ENCODE results near the gene GSG1L.

The GSG1L gene

DNA sequence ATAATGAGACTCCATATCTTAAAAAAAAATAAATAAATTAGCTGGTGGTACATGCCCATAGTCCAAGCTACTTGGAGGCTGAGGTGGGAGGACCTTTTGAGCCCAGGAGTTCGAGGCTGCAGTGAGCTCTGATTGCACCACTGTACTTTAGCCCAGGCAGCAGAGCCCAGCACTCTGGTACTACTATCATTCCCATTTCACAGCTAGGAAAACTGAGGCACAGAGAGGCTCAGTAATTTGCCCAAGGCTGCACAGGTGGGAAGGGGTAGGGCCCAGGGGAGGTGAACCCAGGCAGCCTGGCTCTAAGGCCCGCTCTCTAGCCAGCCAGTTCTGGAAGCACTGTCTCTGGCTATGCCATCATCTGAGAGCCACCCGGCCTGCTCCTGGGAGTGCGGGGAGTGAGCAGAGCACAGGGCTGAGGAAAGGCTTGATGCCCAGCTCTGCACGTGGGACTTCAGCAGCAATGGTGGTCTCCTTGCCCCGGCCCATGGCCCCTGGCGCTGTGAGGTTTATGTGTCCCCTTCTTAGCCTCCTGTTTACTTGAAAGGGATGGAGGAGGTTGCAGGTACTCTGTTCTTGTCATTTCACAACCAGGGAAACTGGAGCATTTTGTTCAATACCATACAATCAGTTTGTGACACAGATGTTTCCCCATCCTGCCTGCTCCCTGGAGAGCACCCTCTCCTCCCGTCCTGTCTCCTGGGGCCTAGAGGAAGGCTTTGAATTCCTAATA is 291.3 kb downstream of the GSG1L start:
- DNase-seq (ENCODE audit: low read depth): no peak

DNA sequence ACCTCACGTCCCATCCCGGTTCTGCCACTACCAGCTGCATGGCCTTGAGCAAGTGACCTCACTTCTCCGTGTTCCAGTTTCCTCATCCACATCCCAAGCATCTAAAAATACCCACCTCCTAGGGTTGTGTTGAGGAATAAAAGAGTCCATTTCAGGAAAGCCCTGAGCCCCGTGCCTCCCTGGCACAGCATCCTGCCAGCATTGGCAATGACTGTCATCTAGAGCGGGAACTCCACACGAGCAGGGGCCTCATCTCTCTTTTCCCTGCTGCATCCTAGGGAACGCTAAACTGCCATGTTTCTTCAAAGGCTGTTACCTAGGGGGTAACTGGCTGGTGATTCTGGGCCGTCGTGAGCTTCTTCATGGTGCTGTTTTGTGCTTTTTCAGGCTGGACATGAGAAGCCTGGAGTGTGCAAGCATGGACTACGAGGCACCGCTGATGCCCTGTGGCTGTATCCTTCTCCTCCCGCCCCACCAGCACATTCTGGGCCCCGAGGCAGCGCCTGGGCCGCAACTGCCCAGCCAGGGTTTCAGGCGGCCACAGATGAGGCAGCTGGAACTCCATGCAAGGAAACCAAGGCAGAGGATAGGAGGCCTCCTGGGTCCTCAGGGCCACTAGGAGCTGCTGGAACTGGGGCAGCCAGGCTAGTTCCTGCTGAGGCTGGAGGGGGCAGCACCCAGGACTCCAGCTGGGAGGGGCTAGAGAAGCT is 292.2 kb downstream of the GSG1L start:
- DNase-seq (ENCODE audit: low read depth): no peak

DNA sequence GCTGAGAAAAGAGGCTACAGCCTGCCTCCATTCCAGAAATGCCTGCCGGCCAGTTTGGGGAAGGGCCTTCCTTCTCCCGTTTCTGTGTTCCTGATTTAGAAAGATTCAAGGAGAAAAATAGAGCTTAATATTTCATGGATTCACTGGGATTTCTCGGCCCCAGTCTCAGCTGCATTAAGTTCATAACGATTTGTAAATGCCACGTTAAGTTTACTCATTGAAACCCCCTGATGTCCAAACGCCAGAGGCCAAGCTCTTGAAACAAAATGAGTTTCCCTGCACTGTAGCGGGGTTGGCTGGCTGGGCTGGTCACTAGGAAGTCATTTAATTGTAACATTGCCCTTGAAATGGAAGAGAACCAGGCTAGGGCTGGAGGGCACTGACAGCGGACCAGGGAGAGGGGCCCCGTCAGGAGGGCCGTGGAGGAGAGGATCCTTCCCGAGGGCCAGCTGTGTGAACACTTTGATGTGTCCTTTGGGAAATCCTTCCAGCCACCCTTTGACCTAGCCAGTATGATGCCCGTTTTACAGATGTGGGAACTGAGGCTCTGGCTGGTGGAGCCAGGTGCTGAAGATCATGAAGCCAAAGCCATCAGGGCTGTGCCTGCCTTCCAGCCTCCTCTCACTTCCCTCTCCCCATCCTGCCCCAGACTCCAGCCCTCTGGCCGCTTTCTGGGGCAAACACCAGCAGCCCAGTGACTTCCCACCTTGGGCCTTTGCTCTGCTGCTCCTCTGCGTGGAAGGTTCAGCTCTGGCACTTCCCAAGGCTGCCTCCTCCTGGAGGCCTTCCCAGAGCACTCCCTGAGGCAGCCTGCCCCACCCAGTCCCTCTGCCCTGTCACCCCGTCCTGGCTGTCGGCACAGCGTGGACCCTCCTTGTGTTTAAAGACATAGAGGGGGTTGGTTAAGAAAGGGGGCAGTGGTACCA is 293.0 kb downstream of the GSG1L start:
- no peak for DNase-seq (ENCODE audit: low read depth)

DNA sequence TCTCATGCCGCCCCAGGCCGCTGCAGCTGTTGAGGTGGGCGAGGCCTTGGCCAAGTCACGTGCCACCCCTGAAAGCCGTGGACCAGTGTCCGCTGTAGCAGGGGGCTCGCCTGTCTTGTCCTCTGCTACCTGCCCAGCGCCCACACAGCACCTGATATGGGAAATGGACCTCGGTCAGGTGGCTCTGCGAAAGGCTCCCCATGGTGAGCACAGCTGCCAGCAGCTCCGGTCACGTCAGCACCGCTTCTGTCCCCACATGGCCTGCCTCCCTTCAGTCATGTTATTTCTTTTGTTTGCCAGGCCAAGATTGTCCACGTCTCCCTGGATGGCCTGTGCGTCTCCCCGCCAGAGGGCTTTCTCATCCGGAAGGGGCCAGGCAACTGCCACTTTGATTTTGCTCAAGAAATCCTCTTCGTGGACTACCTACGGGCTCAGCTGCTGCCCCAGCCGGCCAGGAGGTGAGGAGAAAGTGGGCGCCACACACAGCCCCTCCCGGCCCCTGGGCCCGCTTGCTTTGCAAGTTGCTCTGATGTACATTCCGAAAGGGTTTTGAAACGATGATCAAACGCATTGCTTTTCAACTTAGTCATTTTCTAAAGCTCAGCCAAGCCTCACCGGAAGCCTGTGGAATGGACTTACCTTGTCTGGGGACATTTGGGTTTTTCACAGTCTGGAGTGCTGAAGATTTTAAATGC is 293.8 kb downstream of the GSG1L start:
- DNase-seq (ENCODE audit: low read depth): peak; percentile 57

DNA sequence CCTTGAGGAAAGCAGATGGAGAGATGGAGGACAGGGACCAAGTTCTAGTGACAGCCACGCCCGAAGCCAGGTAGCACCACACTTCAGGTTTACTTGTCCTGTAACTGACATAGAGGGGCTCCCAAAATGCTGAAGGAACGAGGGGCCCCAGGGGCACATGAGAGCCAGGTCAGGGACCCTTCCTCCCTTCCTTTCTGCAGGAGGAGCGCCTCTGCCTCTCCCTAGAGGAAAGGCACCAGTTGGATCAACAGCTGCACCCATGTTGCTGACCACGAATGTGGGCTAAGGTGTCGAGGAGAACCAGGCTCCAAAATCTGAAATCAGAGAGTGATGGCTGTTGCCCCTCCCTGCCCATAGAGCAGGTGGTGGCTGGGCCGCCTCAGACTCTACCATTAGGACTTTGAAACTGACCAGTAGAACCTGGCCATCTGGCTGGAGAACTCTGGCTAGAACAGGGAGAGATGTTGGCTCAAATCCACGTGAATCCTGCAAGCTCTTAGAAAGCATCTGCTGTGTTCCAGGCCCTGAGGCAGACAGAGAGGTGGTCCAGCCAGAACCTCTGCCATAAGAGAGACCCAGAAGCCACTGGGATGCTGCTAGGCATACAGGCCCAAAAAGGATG is 294.8 kb downstream of the GSG1L start:
- DNase-seq (ENCODE audit: low read depth): no peak

DNA sequence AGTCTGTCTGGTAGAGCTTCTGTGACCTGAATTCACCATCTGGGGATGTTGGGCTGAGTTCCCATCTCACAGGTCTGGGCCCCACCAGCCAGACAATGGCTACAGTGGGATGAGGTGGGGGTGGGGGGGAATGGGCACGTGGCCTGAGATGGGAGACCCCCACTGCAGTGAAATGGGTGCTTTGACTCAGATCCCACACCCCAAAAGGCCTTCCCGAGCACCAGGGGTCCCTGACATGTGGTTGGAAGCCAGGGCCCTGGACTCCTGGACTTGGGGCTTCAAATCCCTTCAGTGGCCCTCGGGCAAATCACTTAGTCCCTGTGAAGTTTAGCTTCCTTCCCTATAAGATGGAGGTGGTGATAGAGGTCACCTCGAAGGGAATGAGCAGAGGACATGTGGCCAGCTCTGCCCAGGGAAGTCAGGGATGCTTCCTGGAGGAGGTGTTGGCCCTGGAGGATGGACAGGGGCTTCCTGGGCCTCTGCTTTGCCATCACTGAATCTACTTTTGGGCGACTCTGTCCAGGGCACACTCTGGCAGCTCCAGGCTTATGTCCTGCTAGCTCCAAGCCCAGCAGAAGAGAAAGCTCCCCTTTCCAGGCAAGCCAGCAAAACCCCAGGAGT is 295.4 kb downstream of the GSG1L start:
- DNase-seq (ENCODE audit: low read depth): no peak

DNA sequence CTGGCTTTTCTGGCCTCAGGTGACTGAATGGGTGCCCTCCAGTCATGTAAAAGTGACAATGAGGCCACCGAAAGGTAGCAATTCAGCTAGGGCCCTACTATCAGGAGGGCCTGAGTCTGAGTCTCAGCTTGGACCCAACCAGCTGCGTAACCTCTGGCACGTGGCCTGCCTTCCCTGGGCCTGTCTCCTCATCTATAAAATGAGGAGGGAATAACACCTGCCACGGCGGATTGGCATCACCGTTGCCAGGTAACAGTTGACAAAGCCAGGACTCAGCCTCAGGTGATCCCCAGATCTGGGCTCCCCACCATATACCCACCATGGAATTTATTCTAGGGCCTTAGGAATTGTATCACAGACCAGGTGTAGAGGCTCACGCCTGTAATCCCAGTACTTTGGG is 296.4 kb downstream of the GSG1L start:
- no peak for DNase-seq (ENCODE audit: low read depth)

DNA sequence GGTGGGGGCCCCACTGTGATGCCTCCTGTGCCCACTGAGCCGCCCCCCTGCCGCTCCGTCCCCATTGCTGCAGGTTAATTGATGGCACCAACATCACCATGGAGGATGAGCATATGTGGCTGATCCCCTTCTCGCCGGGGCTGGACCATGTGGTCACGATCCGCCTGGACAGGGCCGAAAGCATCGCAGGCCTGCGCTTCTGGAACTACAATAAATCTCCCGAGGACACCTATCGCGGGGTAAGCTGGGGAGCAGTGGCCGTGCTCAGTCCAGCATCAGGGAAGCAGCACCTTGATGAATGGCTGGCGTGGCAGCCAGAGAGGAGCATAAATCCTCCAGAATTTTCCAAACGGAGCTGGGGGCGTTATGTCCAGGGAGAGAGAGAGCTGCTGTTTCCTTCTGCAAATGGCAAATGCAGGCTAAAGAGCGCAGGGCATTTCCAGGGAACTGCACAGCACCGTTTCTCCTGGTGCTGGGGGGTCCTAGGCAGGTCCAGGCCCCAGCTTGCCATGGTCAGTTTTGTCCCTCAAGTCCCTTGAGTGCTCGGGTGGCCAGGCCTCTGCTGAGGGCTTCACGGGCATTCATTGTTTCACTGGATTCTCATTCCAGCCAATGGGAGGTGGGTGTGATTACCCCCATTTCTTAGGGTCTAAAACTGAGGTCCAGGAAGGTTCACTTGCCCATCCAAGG is 297.1 kb downstream of the GSG1L start:
- DNase-seq (ENCODE audit: low read depth): no peak

DNA sequence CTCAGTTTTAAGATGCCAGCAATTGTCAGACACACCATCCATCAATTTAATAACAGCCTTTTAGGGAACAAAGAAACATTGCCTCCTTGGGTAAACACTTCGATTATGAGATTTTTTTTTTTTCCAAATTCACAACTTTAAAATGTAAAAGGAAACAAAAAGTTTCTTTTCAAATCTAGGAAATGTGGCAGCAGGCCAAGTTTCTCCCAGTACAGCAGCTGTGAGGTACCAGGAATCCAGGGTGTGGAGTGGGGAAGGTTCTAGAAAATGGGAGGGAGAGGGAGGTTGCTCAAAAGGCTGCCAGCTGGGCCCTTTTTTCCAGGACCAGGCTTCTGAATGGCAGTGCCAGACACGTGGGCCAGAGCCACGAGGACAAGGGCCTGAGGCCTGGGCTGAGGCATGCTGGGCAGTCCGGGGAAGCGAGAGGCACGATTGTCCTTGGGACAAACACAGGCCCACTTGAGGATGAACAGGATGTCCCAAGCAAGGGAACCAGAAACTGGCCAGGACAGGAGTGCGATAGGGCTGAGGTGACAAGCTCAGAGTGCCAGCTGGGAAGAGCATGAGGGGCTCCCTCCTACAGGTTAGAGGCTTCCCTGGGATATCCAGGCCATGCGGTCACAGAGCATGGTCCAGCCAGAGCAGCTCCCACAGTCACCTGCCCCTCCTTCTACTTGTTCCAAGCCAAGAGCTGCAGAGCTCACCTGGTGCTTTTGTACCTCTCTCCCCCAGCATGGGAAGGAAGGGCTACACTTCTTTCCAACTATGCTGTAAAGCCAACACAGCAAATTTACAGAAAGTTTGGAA is 298.4 kb downstream of the GSG1L start:
- no peak for DNase-seq (ENCODE audit: low read depth)

DNA sequence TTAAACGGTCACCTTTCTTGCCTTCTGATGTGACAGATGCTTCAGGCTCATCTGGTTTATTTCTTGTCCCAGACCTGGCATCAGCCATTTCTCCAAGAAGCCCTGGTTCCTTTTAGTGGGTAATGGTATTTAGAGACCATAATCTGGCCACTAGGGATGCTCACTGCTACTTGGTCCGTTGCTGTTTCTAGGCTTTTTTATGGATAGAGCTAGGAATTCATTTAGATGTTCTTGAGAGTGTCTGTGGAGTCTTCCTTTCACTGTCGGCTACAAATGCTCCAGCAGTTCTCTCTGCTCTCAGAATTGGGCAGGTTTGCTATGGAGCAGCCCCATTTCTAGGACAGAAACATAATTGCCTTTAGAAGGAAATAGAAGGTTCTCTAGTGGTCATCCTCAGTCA is 299.1 kb downstream of the GSG1L start:
- DNase-seq (ENCODE audit: low read depth): no peak

DNA sequence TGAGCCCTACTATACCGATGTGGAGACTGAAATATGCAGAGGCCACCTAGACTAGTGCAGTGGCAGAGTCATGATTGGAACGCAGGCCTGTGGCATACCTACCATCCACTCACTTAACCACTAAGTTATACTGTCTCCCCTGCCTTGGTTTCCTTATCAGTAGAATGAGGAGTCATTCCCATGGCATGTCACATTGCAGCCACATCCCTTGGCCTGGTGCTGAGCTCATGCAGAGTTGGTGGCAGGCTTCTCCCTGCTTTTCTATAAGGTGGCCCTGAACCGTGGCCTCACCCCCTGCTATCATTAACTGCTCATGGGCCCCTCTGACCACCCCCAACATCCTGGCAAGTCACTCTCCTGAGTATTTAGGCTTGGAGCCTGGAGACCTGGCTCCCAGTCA is 301.1 kb downstream of the GSG1L start:
- peak; percentile 78 for DNase-seq (ENCODE audit: low read depth)

DNA sequence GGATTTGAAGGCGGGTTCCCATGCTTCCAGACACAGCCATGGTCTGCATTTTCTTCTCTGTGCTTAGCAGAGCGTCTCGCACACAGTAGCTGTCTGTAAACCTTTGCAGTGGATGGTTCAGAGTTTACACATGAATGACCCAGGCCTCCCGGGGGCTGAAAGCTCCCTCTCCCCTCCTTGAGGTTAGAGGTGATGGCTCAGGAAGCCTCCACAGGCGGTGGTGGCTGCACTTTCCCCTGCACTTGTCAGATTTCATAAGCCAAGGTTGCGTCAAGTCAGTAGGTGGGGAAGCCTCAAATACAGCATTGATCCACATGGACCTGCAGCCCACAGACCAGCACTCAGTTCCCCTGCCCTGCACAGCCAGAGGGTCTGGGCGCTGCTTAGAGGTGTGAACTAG is 301.7 kb downstream of the GSG1L start:
- DNase-seq (ENCODE audit: low read depth): no peak

DNA sequence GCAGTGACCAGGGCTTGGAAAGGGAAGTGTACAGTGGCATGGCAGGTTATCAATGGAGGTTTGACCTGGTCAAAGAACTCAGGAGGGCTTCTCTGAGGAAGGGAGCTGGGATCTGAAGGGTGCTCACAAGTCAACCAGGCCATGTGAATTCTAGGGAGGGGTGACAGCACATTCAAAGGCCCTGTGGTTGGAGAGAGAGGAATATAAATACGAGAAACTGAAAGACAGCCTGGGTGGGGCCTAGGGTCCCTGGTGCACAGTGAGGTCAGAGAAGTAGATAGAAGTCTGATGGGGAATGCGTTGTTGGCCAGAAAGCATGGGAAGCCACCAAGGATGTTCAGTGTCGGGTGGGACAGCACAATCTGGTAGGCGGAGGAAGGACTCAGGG is 302.7 kb downstream of the GSG1L start:
- DNase-seq (ENCODE audit: low read depth): no peak

DNA sequence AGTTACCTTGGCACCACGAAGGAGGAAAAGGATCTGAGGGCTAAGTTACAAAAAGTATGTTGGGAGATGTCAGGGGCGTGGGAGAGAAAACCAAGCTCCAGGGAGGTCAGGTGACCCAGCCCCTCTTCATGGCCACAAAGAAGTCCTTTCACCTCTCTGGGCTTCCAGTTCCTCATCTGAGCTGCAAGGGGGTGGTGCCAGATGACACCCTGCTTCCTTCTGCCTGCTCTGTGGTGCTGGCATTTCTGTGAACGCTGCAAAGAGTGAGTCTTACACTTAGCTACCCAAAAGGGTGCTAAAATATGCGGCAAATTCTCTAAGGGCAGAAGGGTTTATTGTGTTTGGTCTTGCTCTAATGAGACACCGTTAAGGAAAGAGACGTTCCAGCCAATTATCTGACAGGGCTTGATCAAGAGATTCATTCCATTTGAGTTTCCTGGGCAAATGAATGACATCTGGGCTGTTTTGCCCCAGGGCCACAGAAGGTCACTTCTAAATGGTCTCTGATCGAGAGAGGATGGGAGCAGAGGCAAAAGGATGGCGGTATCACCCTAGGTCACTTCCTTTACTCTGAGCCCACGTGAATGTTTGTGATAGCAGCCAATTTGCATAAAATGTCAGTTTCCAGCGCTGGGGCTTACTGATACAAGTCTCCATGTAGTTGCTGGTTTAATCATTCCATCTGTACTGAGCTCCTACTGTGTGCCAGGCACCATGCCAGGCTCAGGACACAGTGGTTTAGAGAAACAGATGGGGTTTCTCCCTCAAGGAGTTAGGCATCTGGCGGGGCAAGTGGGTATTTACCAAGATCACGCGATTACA is 303.3 kb downstream of the GSG1L start:
- no peak for DNase-seq (ENCODE audit: low read depth)

DNA sequence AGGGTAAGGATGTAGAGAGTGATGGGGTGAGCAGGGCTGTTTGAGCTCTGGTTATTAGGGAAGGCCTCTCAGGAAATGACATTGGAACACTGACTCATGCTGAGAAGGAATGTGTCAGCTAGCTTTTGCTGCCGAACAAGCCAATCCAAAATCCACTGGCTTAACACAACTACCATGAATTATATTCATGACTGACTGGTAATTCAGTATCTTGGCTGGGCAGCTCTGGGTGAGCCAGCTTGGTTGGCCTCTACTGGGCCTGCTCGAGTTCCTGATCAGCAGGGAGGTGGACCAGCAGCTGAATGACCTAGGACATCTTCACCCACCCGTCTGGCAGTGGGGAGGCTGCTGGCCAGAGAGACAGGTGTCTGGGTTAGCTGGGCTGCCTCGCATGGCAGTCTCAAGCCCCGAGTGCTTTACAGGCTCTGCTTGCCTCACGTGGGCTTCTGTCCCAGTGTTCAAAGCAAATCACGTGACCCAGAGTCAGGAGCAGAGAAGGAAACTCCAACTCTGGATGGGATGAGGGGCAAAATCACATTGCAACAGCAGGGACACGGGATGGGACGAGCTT is 304.1 kb downstream of the GSG1L start:
- DNase-seq (ENCODE audit: low read depth): peak; percentile 49

DNA sequence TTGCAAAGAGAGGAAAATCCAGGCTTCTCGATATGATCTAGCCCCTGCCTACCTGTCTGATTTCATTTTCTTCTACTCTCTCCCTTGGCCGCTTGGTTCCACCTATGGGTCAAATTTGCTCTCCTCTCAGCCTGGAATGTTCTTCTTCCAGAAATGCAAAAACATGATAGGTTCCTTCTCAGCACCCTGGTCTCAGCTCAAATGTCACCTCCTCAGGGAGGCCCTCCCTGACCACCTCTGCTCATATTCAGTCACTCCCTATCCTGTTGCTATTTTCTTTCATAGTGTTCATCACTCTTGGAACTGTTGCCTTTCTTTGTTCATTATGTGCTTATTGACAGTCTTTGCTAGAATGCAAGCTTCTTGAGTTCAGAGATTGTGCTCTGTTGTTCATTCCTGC is 305.0 kb downstream of the GSG1L start:
- DNase-seq (ENCODE audit: low read depth): no peak

DNA sequence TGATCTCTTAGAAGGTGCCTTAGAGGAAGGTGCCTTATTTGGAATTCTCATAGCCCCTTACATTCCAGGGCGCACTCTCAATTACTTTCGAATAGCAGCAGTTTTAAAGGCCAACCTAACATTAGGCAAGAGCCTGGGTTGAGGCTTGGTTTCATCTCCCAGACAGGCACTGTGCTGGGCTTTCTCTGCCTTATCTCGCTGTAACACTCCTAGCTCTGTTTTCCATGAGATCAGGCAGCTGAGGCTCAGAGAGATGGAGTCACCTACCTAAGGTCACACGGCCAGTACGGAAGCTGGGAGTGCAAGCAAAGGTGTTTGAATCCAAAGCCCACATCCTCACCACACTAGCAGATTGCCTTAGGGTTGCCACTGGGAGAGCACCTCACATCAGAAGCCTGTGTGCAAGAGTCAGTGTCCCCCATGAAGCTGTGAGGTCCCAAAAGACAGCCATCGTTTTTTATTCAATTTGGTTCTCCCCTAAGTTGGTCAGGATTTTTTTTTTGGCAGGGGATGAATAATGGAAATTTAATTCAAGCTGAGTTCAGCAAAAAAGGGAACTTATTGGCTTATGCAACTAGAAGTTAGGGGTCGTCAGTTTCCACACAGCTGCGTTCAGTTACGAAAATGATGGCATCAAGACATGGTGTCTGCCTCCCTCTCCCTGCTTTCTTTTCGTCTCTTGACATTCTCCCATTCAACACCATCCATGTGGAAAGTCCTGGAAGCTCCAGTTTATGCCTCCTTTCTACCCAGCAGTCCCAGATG is 307.1 kb downstream of the GSG1L start:
- no peak for DNase-seq (ENCODE audit: low read depth)

Measured in HS-27A (cell line).